Spinal cord (tissue), 10 donors: ENCODE data around the gene UBE2D1. TPM values are rescaled to one million over a fixed set of nuclear protein-coding genes. Genes with fewer than 3 reads are reported as not detected.

Experiments
- DNase-seq, 6 donors: peaks; one replicate each; pipeline versions ENCODE4 v3.0.0 to v3.0.0-alpha.2; 2013 to 2015; ENCODE audit warnings: low spot score in 6 of 6, low read depth in 4 of 6
- H3K27ac ChIP-seq: one replicate; pipeline ENCODE4 v1.5.1; 2013; ENCODE audit warnings: low read depth, low read length, control low read depth
- H3K27me3 ChIP-seq: one replicate; pipeline ENCODE4 v1.6.1; 2013; ENCODE audit warnings: low read length; ENCODE audit not compliant: control insufficient read depth, insufficient read depth
- H3K36me3 ChIP-seq: one replicate; pipeline ENCODE4 v1.6.1; 2013; ENCODE audit warnings: low read length; ENCODE audit not compliant: control insufficient read depth, insufficient read depth
- H3K4me1 ChIP-seq: one replicate; pipeline ENCODE4 v1.6.1; 2013; ENCODE audit warnings: low read length; ENCODE audit not compliant: control insufficient read depth, insufficient read depth
- H3K4me3 ChIP-seq: one replicate; pipeline ENCODE4 v1.5.1; 2013; ENCODE audit warnings: low read depth, low read length, control low read depth
- H3K9me3 ChIP-seq: one replicate; pipeline ENCODE4 v1.6.1; 2013; ENCODE audit warnings: low read length; ENCODE audit not compliant: control insufficient read depth, insufficient read depth
- whole genome bisulfite sequencing: methylation state at CpG from one replicate; pipeline ENCODE4 v1.1.5; 2013; ENCODE audit warnings: missing lambda C conversion rate; ENCODE audit not compliant: insufficient coverage; 5-methylcytosine and 5-hydroxymethylcytosine counted together
- polyA plus RNA-seq, 2 donors: library from polyadenylated mRNA; unstranded; fragments of 120-200 nt; gene quantifications; one replicate each; pipeline ENCODE4 v1.2.1, GENCODE V29; 2013; ENCODE audit not compliant: insufficient read length in 2 of 2
- total RNA-seq, 2 donors: library from RNA; depleted of rRNA in 1 of 2; stranded (reverse); fragments of 120-200 nt in 1 of 2; fragments of >200 nt in 1 of 2; gene quantifications; one replicate each; pipeline versions ENCODE4 v1.2.3 to v1.2.4, GENCODE V29; 2013 to 2014
- donor health status: healthy.

Gene UBE2D1
- total and polyA plus RNA-seq, 4 donors: 12.0 to 43.8 (median 34.0) TPM

GRCh38 chr10:58311026-58311425, 23.8 kb upstream of the UBE2D1 start:
- Histone ChIP-seq H3K27me3 (no peaks in the 10 kb centered on the region), H3K27ac (no peak overlapping the region), H3K4me1 (no peaks in the 10 kb centered on the region), H3K36me3 (no peaks in the 10 kb centered on the region), H3K4me3 (no peak overlapping the region), H3K9me3 (no peaks in the 10 kb centered on the region)
- DNase-seq: no peak

GRCh38 chr10:58316874-58317273, 17.9 kb upstream of the UBE2D1 start:
- Histone ChIP-seq H3K9me3 (no peaks in the 10 kb centered on the region), H3K27me3 (no peaks in the 10 kb centered on the region), H3K4me3 (no peak overlapping the region), H3K36me3 (no peaks in the 10 kb centered on the region), H3K4me1 (no peaks in the 10 kb centered on the region), H3K27ac (no peak overlapping the region)
- no peak for DNase-seq

- no peak for DNase-seq
- 71% methylated on average over 1 of the region's 2 CpGs for WGBS
- no peaks in the 10 kb centered on the region for H3K36me3 ChIP-seq
These were observed 16.5 kb upstream of the UBE2D1 start for GRCh38 chr10:58318346-58318745.

GRCh38 chr10:58319599-58319998, 15.2 kb upstream of the UBE2D1 start:
- H3K9me3 ChIP-seq: no peaks in the 10 kb centered on the region
- WGBS: 100% methylated on average over 1 of the region's 1 CpG
- H3K27ac ChIP-seq: no peak overlapping the region
- no peaks in the 10 kb centered on the region for H3K27me3 ChIP-seq
- H3K4me1 ChIP-seq: no peaks in the 10 kb centered on the region
- H3K4me3 ChIP-seq: no peak overlapping the region
- DNase-seq: no peak
- no peaks in the 10 kb centered on the region for H3K36me3 ChIP-seq

More at GRCh38 chr10:58318346-58318745, 16.5 kb upstream of the UBE2D1 start:
- Histone ChIP-seq H3K27ac (no peak overlapping the region), H3K27me3 (no peaks in the 10 kb centered on the region), H3K4me3 (no peak overlapping the region), H3K9me3 (no peaks in the 10 kb centered on the region), H3K4me1 (no peaks in the 10 kb centered on the region)

- Histone ChIP-seq H3K9me3 (no peaks in the 10 kb centered on the region), H3K36me3 (no peaks in the 10 kb centered on the region), H3K4me1 (no peaks in the 10 kb centered on the region), H3K4me3 (no peak overlapping the region), H3K27ac (no peak overlapping the region), H3K27me3 (no peaks in the 10 kb centered on the region)
- DNase-seq: no peak
- 94% methylated on average over 4 of the region's 4 CpGs for WGBS
These were observed 14.3 kb upstream of the UBE2D1 start for GRCh38 chr10:58320351-58321049.

- DNase-seq: no peak
- no peaks in the 10 kb centered on the region for H3K36me3 ChIP-seq
- no peaks in the 10 kb centered on the region for H3K9me3 ChIP-seq
- H3K27ac ChIP-seq: no peak overlapping the region
- peaks cover 5% of the 10 kb centered on the region for H3K4me1 ChIP-seq
- no peak overlapping the region for H3K4me3 ChIP-seq
- 100% methylated on average over 2 of the region's 3 CpGs for WGBS
- H3K27me3 ChIP-seq: no peaks in the 10 kb centered on the region
These were observed 12.6 kb upstream of the UBE2D1 start for GRCh38 chr10:58322072-58322834.

GRCh38 chr10:58322835-58323209, 12.0 kb upstream of the UBE2D1 start:
- Histone ChIP-seq H3K27me3 (no peaks in the 10 kb centered on the region), H3K36me3 (no peaks in the 10 kb centered on the region), H3K4me1 (peaks cover 5% of the 10 kb centered on the region), H3K9me3 (no peaks in the 10 kb centered on the region), H3K27ac (no peak overlapping the region), H3K4me3 (no peak overlapping the region)
- no peak for DNase-seq
- no CpG with 5 or more reads among the region's 1 CpG for WGBS

- Histone ChIP-seq H3K36me3 (no peaks in the 10 kb centered on the region), H3K9me3 (no peaks in the 10 kb centered on the region), H3K27me3 (no peaks in the 10 kb centered on the region), H3K4me3 (peak overlapping the region; percentile 17), H3K27ac (no peak overlapping the region), H3K4me1 (peaks cover 5% of the 10 kb centered on the region)
- peak in 1 of 6 donors; percentile 4 for DNase-seq
- 22% methylated on average over 25 of the region's 25 CpGs for WGBS
These were observed 7.8 kb upstream of the UBE2D1 start for GRCh38 chr10:58326967-58327381.

- Histone ChIP-seq H3K36me3 (no peaks in the 10 kb centered on the region), H3K27ac (no peak overlapping the region), H3K9me3 (no peaks in the 10 kb centered on the region), H3K4me1 (peaks cover 5% of the 10 kb centered on the region), H3K4me3 (no peak overlapping the region), H3K27me3 (no peaks in the 10 kb centered on the region)
- WGBS: no CpG with 5 or more reads among the region's 1 CpG
- no peak for DNase-seq
These were observed 6.6 kb upstream of the UBE2D1 start for GRCh38 chr10:58328233-58328632.

- Histone ChIP-seq H3K36me3 (no peaks in the 10 kb centered on the region), H3K4me1 (peaks cover 9% of the 10 kb centered on the region), H3K9me3 (no peaks in the 10 kb centered on the region), H3K27ac (no peak overlapping the region), H3K4me3 (no peak overlapping the region), H3K27me3 (no peaks in the 10 kb centered on the region)
- DNase-seq: no peak
- WGBS: no CpG with 5 or more reads among the region's 1 CpG
These were observed 4.4 kb upstream of the UBE2D1 start for GRCh38 chr10:58330431-58330830.
